Panc1 (cell line): ENCODE measurements around the gene CREBBP. TPM values are rescaled to one million over a fixed set of nuclear protein-coding genes. Genes with fewer than 3 reads are reported as not detected.

ENCODE experiments used
- ATAC-seq: fragments of 200-7000 bp; cut with Tn5 transposase; 2 replicates; pipeline ENCODE4 v1.9.1; 2020; ENCODE audit warnings: mild to moderate bottlenecking, moderate library complexity
- BruUV-seq: library from RNA; stranded (reverse); fragments of 400-500 nt; replicated peaks from 2 replicates; lab custom pipeline; 2021; lab: Mats Ljungman, UMichigan
- CTCF ChIA-PET: fragments of 300-600 bp; sonication (Branson Sonifier 250); formaldehyde crosslinking; loops from one replicate; lab custom pipeline; 2022; ENCODE audit warnings: antibody characterized with exemption; lab: Charles Lee
- POLR2A ChIA-PET: fragments of 300-600 bp; sonication (Branson Sonifier 250); formaldehyde crosslinking; loops from one replicate; lab custom pipeline; 2022; ENCODE audit warnings: antibody characterized with exemption; lab: Charles Lee
- DNase-seq: peaks from one replicate; pipeline ENCODE4 v3.0.0-alpha.2; 2010; ENCODE audit warnings: low read depth, low spot score
- H3K27ac ChIP-seq: 2 replicates; pipeline ENCODE4 v1.5.1; 2011; ENCODE audit warnings: mild to moderate bottlenecking, low read length, inconsistent platforms
- H3K27me3 ChIP-seq: fragments of 200-500 bp; sonication (Bioruptor generic); 2 replicates; pipeline ENCODE4 v1.6.0; 2014; ENCODE audit warnings: low read length, inconsistent platforms; ENCODE audit not compliant: control insufficient read depth, insufficient read depth
- H3K36me3 ChIP-seq: fragments of 200-500 bp; sonication (Bioruptor generic); 2 replicates; pipeline ENCODE4 v1.5.1; 2014; ENCODE audit warnings: inconsistent platforms, mild to moderate bottlenecking, low read length, moderate library complexity; ENCODE audit not compliant: control insufficient read depth, insufficient read depth
- H3K4me1 ChIP-seq: 2 replicates; pipeline ENCODE4 v1.5.1; 2011; ENCODE audit warnings: inconsistent platforms, mild to moderate bottlenecking, low read length, moderate library complexity; ENCODE audit not compliant: control insufficient read depth, insufficient read depth
- H3K4me3 ChIP-seq, 2 experiments: 2 replicates each; pipeline ENCODE4 v1.5.1; 2011 to 2012; ENCODE audit warnings: low read depth in 2 of 2, low read length in 2 of 2, mild to moderate bottlenecking in 2 of 2, inconsistent platforms in 1 of 2, moderate library complexity in 1 of 2
- H3K9me3 ChIP-seq: fragments of 200-500 bp; sonication (Bioruptor generic); 2 replicates; pipeline ENCODE4 v1.5.1; 2014; ENCODE audit warnings: low read depth, mild to moderate bottlenecking, inconsistent platforms, low read length, moderate library complexity; ENCODE audit not compliant: control insufficient read depth, insufficient read depth
- CTCF ChIP-seq: fragments of 450-650 bp; IDR thresholded peaks from 2 replicates; pipeline ENCODE4 v1.5.1; 2017; ENCODE audit warnings: mild to moderate bottlenecking
- POLR2AphosphoS5 ChIP-seq: IDR thresholded peaks from 2 replicates; pipeline ENCODE4 v1.6.1; 2012; ENCODE audit warnings: mild to moderate bottlenecking, low read depth, low read length, moderate library complexity
- REST ChIP-seq, 2 experiments: IDR thresholded peaks; 2 replicates each; pipeline ENCODE4 v1.6.1; 2011 to 2012; ENCODE audit warnings: low read depth in 2 of 2, control low read depth in 1 of 2, low read length in 1 of 2, mild to moderate bottlenecking in 1 of 2, moderate library complexity in 1 of 2; ENCODE audit not compliant: insufficient read depth in 1 of 2
- SIN3A ChIP-seq: IDR thresholded peaks from 2 replicates; pipeline ENCODE4 v1.6.1; 2012; ENCODE audit warnings: low read depth, mild to moderate bottlenecking, low read length, moderate library complexity, borderline replicate concordance; ENCODE audit not compliant: insufficient read depth
- TCF7L2 ChIP-seq: IDR thresholded peaks from 2 replicates; pipeline ENCODE4 v1.6.1; 2011; ENCODE audit warnings: mild to moderate bottlenecking, low read depth, low read length, inconsistent platforms
- in situ Hi-C: cut with HindIII; loops from 2 replicates; pipeline ENCODE4 v1.10.0; 2016; ENCODE audit warnings: low sequenced_read_pairs, low pct_unique_long_range_greater_than_20kb
- intact Hi-C: fragments of 100-400 bp; cut with micrococcal nuclease; formaldehyde crosslinking; loops from one replicate; pipeline ENCODE4 v1.10.0; 2022; ENCODE audit not compliant: unreplicated experiment
- total RNA-seq: library from RNA; stranded (reverse); gene quantifications from one replicate; pipeline ENCODE4 v1.2.1, GENCODE V29; 2021; ENCODE audit not compliant: unreplicated experiment

The CREBBP gene
- total RNA-seq, 1 experiment from 2014 or later = 60.2 TPM

- no peaks in the 10 kb centered on the region for H3K36me3 ChIP-seq
- H3K4me1 ChIP-seq = peaks cover 8% of the 10 kb centered on the region; the same call in 1 of the 2 replicates
- ATAC-seq (no peak), DNase-seq (no peak)
- POLR2A ChIA-PET = interaction anchor here (0.6 to 0.7 kb wide), 3 partner anchors 116 to 337 kb away, joined by 5 to 10 read pairs (median 10); no protein-coding TSS in a partner anchor
- intact Hi-C loops (no loop called here), in situ Hi-C loops (no loop called here)
- CTCF ChIA-PET = no interaction called here
- BruUV-seq = no TSS peak
- no peaks in the 10 kb centered on the region for H3K9me3 ChIP-seq
- no peak overlapping the region for H3K27ac ChIP-seq
- no peak overlapping the region for H3K4me3 ChIP-seq
- no peaks in the 10 kb centered on the region for H3K27me3 ChIP-seq
- TF ChIP-seq POLR2AphosphoS5 (no peak), CTCF (no peak), REST (IDR thresholded peaks at IDR 0.05; ENCODE audit: insufficient read depth in 1 of 2, low read depth in 2 of 2, low read length in 1 of 2) (no peak), SIN3A (no peak), TCF7L2 (no peak)
Observed at GRCh38 chr16:3861808-3862451, 18.6 kb downstream of the CREBBP start.

GRCh38 chr16:3859889-3860288 is 20.6 kb downstream of the CREBBP start:
- H3K27ac ChIP-seq = no peak overlapping the region
- in situ Hi-C loops (no loop called here), intact Hi-C loops (no loop called here)
- H3K36me3 ChIP-seq = no peaks in the 10 kb centered on the region
- BruUV-seq = no TSS peak
- no peak for ATAC-seq
- H3K9me3 ChIP-seq = no peaks in the 10 kb centered on the region
- no peaks in the 10 kb centered on the region for H3K27me3 ChIP-seq
- no peak for TF ChIP-seq CTCF
- no peak for TF ChIP-seq SIN3A
- no peak for TF ChIP-seq TCF7L2
- TF ChIP-seq POLR2AphosphoS5 = no peak
- TF ChIP-seq REST (IDR thresholded peaks at IDR 0.05; ENCODE audit: insufficient read depth in 1 of 2, low read depth in 2 of 2, low read length in 1 of 2) = no peak
- peaks cover 11% of the 10 kb centered on the region; the same call in 1 of the 2 replicates for H3K4me1 ChIP-seq
- ChIA-PET CTCF (no interaction called here), POLR2A (no interaction called here)
- DNase-seq = no peak
- H3K4me3 ChIP-seq = no peak overlapping the region
